Peyer's patch (tissue), 4 donors: ENCODE measurements around the gene FOXE3.

Experiments
- POLR2A ChIP-seq, 2 donors: fragments of 450-650 bp; IDR thresholded peaks; one replicate each; pipeline ENCODE4 v1.5.1; 2017; ENCODE audit warnings: antibody characterized with exemption in 2 of 2, mild to moderate bottlenecking in 2 of 2, moderate library complexity in 2 of 2
- TF ChIP-seq, protein P1 (sequence below), 6 experiments: fragments of 450-650 bp in 4 of 6; fragments of 200-600 bp in 2 of 6; sonication (generic) in 1 of 6; IDR thresholded peaks; one replicate each; pipeline ENCODE4 v1.5.1; 2017 to 2019; ENCODE audit warnings: antibody characterized with exemption in 6 of 6, mild to moderate bottlenecking in 3 of 6, moderate library complexity in 1 of 6

- no peak for TF ChIP-seq POLR2A (IDR thresholded peaks at IDR 0.05)
- TF ChIP-seq, protein P1, sequence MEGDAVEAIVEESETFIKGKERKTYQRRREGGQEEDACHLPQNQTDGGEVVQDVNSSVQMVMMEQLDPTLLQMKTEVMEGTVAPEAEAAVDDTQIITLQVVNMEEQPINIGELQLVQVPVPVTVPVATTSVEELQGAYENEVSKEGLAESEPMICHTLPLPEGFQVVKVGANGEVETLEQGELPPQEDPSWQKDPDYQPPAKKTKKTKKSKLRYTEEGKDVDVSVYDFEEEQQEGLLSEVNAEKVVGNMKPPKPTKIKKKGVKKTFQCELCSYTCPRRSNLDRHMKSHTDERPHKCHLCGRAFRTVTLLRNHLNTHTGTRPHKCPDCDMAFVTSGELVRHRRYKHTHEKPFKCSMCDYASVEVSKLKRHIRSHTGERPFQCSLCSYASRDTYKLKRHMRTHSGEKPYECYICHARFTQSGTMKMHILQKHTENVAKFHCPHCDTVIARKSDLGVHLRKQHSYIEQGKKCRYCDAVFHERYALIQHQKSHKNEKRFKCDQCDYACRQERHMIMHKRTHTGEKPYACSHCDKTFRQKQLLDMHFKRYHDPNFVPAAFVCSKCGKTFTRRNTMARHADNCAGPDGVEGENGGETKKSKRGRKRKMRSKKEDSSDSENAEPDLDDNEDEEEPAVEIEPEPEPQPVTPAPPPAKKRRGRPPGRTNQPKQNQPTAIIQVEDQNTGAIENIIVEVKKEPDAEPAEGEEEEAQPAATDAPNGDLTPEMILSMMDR (IDR thresholded peaks at IDR 0.05) = no peak
These were observed 23.9 kb downstream of the FOXE3 start for GRCh38 chr1:47439819-47440598.
